T-helper 2 cell treated with Interferon-gamma antibody and Interleukin-4, amounts not matched to agents 5 μg/mL and 100 μg/mL, for 36 hours (primary cell): ENCODE data around the gene SPATA7.
"Not testable (repeated sequence)": the region's sequence is repeated elsewhere in the genome, so short reads cannot be mapped to it uniquely, and the experiment has no call there.

ENCODE experiments used
- DNase-seq: peaks from one replicate; pipeline ENCODE4 v3.0.0; 2021; ENCODE audit warnings: low spot score
- H3K27ac Mint-ChIP-seq: one replicate; pipeline ENCODE4 v1.8.0; 2021; ENCODE audit warnings: mild to moderate bottlenecking, mixed read lengths
- H3K27me3 Mint-ChIP-seq: one replicate; pipeline ENCODE4 v1.8.0; 2021; ENCODE audit warnings: low read depth, mixed read lengths
- H3K36me3 Mint-ChIP-seq: one replicate; pipeline ENCODE4 v1.8.0; 2021; ENCODE audit warnings: low read depth, mixed read lengths
- H3K4me1 Mint-ChIP-seq: one replicate; pipeline ENCODE4 v1.8.0; 2021; ENCODE audit warnings: low read depth, mixed read lengths
- H3K4me3 Mint-ChIP-seq: one replicate; pipeline ENCODE4 v1.8.0; 2022; ENCODE audit warnings: mild to moderate bottlenecking, moderate library complexity, mixed read lengths
- H3K9me3 Mint-ChIP-seq: one replicate; pipeline ENCODE4 v1.8.0; 2021; ENCODE audit warnings: mixed read lengths

Gene SPATA7

DNA sequence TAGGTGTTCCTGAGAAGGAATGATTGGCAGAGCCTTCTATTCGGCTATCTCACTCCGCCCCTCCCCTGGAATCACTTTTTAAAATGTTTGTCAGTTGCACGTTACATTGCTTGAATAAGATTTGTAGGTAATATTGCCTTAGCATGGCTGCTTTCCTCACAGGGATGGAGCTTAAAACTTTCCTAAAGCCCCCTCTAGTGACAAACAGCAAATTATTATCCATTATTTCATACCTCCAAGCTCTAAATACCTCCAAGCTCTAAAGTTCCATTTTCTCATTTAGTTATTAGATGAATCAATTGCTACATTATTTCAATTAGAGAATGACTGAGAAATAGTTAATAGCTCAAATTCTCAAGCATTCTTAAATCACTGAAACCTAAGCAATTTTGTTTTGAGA, 5.1 kb upstream of the SPATA7 start:
- Mint-ChIP-seq H3K27me3 (peaks cover 39% of the 10 kb centered on the region), H3K36me3 (no peaks in the 10 kb centered on the region), H3K9me3 (no peaks in the 10 kb centered on the region), H3K4me3 (no peak overlapping the region), H3K27ac (no peak overlapping the region), H3K4me1 (peaks cover 10% of the 10 kb centered on the region)
- DNase-seq: no peak

DNA sequence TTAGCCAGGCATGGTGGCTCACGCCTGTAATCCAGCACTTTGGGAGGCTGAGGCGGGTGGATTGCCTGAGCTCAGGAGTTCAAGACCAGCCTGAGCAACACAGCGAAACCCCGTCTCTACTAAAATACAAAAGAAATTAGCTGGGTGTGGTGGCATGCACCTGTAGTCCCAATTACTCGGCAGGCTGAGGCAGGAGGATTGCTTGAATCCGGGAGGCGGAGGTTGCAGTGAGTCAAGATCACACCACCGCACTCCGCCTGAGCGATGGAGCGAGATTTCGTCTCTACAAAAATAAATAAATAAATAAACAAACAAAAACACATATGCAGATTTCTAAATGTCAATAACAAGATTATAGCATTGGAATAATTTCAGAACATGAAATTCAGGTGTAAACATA, 3.8 kb upstream of the SPATA7 start:
- peaks cover 39% of the 10 kb centered on the region for H3K27me3 Mint-ChIP-seq
- H3K27ac Mint-ChIP-seq, H3K9me3 Mint-ChIP-seq, DNase-seq, H3K4me3 Mint-ChIP-seq, H3K36me3 Mint-ChIP-seq: not testable (repeated sequence)
- peaks cover 18% of the 10 kb centered on the region for H3K4me1 Mint-ChIP-seq

DNA sequence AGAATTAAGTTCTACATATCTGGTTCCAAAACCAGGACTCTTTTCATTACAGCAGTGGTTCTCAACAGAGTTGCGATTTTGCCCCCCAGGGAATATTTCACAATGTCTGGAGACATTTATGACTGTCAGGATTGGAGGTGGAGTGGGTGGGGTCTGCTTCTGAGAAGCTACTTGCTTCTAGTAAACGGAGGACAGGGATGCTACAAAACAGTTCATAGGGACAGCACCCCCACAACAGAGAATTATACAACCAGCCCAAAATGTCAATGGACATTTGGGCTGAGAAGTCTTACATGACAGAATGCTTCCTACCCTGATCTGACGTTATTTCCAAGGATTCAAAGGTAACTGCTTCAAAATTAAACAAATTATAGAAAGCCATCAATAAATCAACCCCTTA, 739 bp upstream of the SPATA7 start:
- no peaks in the 10 kb centered on the region for H3K36me3 Mint-ChIP-seq
- H3K9me3 Mint-ChIP-seq: no peaks in the 10 kb centered on the region
- H3K4me1 Mint-ChIP-seq: peaks cover 22% of the 10 kb centered on the region
- H3K4me3 Mint-ChIP-seq: peak overlapping the region; percentile 96
- peaks cover 29% of the 10 kb centered on the region for H3K27me3 Mint-ChIP-seq
- no peak for DNase-seq
- peak overlapping the region; percentile 85 for H3K27ac Mint-ChIP-seq

DNA sequence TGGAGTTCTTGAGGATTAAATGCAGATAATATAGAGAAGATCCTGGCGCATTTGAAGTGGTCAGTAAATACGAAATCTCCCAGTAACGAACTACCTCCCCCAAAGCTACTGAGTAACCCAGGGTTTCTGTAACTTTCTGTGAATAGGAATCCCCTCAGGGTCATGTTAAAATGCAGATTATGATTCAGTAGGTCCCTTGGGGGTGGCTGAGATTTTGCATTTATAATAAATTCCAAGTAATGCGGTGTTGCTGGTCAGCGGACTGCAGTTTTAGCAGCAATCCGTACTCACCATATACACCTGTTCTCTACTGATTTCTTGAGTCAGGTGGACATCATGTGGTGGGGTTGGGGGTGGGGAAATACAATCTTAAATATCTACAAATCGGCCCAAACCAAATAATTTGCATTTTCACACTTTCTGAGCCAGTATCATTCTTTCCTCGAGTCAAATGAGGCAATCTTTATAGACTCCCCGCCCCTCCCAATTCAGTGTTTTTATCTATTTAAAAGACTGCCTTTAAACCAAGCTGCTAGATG, 868 bp downstream of the SPATA7 start:
- Mint-ChIP-seq H3K4me1 (peaks cover 22% of the 10 kb centered on the region), H3K9me3 (no peaks in the 10 kb centered on the region), H3K36me3 (no peaks in the 10 kb centered on the region), H3K27me3 (peaks cover 29% of the 10 kb centered on the region), H3K4me3 (peak overlapping the region; percentile 96), H3K27ac (peak overlapping the region; percentile 45)
- DNase-seq: no peak

DNA sequence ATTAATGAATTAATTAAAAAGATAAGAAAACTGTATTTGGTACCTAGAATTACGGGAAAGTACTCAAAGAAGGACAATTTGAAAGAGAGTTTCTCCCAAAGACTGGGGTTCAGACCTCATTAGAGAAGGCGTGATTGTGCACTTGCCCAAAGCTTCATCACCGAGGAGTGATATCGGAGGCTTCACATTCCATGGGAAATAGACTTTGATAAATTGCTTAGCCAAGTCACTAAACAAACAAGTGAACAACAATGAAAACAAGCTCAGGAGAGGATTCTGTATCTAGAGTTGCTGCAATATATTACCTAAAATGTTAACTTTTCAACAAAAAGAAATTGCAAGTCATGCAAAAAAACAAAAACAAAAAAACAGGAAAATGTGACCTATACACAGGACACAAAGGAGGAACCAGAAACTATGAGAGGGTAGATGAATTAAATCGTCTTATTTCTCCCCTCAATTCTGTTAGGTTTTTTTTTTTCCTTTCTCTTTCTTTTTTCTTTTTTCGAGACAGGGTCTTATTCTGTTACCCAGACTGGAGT, 3.4 kb downstream of the SPATA7 start:
- Mint-ChIP-seq H3K4me1 (peaks cover 19% of the 10 kb centered on the region), H3K27me3 (peaks cover 14% of the 10 kb centered on the region), H3K36me3 (no peaks in the 10 kb centered on the region), H3K27ac (no peak overlapping the region), H3K4me3 (no peak overlapping the region), H3K9me3 (no peaks in the 10 kb centered on the region)
- DNase-seq: no peak

DNA sequence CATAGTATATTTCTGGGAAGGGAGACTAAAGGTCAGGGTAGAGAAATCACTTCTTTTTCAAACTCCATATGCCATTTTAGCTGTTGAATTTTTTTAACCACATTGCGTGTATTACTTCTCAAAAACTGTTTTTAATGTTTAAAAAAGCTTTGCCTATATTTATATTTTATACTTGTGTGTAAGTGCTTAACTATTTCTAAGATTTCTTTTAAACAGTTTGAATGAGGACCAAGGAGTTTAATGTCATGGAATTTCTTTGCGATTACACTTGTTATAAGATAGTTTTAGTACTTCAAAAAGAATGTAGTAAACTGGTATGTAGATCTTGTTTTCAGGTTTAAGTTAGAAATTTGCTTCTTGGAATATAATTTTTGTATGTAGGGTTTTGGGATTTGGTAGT, 7.2 kb downstream of the SPATA7 start:
- Mint-ChIP-seq H3K4me3 (no peak overlapping the region), H3K4me1 (no peaks in the 10 kb centered on the region), H3K36me3 (no peaks in the 10 kb centered on the region), H3K27me3 (no peaks in the 10 kb centered on the region), H3K27ac (no peak overlapping the region), H3K9me3 (no peaks in the 10 kb centered on the region)
- no peak for DNase-seq

- no peak for DNase-seq
- Mint-ChIP-seq H3K4me3 (no peak overlapping the region), H3K36me3 (peaks cover 1% of the 10 kb centered on the region), H3K27me3 (no peaks in the 10 kb centered on the region), H3K9me3 (peaks cover 25% of the 10 kb centered on the region), H3K27ac (no peak overlapping the region), H3K4me1 (no peaks in the 10 kb centered on the region)
Observed at GRCh38 chr14:88411039-88411438, 25.6 kb downstream of the SPATA7 start.

DNA sequence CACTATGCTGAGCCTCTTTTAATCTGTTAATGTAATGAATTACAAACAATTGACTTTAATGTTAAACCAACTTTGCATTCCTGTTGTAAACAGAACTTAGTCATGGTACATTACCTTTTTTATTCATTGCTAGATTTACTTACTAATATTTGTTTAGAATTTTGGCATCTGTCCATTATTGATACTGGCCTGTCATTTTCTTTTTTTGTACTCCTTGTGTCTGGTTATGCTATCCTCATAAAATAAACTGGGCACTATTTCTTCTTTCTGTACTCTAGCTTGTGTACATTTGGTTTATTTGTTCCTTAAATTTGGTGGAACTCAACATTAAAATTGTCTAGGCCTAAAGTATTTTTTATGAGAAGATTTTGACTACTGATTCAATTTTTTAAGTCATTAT, 32.1 kb downstream of the SPATA7 start:
- DNase-seq: no peak
- peaks cover 9% of the 10 kb centered on the region for H3K36me3 Mint-ChIP-seq
- H3K27ac Mint-ChIP-seq: no peak overlapping the region
- H3K4me1 Mint-ChIP-seq: no peaks in the 10 kb centered on the region
- H3K9me3 Mint-ChIP-seq: peaks cover 30% of the 10 kb centered on the region
- no peak overlapping the region for H3K4me3 Mint-ChIP-seq
- no peaks in the 10 kb centered on the region for H3K27me3 Mint-ChIP-seq

- Mint-ChIP-seq H3K36me3 (peaks cover 9% of the 10 kb centered on the region), H3K4me3 (no peak overlapping the region), H3K27ac (no peak overlapping the region), H3K27me3 (no peaks in the 10 kb centered on the region), H3K4me1 (no peaks in the 10 kb centered on the region), H3K9me3 (peaks cover 17% of the 10 kb centered on the region)
- no peak for DNase-seq
Observed at GRCh38 chr14:88420187-88420586, 34.7 kb downstream of the SPATA7 start.

DNA sequence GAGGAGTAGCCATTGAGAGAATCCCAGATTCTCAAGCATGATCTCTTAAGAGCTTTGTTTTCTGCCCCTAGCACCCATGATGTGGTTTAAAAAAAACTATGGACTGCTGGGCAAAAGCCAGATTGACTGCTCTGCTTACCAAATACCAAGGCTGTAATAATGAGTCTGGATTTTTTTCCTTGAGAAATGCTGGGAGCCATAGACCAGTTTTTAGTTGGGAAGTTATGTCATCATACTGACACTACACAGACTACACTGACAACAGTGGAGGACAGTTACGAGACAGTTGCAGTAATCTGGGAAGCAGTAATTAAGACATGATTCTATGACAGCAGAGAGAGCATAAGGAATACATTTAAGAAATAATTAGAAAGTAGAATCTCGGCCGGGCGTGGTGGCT, 35.8 kb downstream of the SPATA7 start:
- Mint-ChIP-seq H3K9me3 (peaks cover 9% of the 10 kb centered on the region), H3K27ac (no peak overlapping the region), H3K27me3 (no peaks in the 10 kb centered on the region), H3K4me1 (no peaks in the 10 kb centered on the region), H3K4me3 (no peak overlapping the region), H3K36me3 (peaks cover 7% of the 10 kb centered on the region)
- no peak for DNase-seq

GRCh38 chr14:88422047-88422446, 36.6 kb downstream of the SPATA7 start:
- Mint-ChIP-seq H3K4me3 (no peak overlapping the region), H3K27me3 (no peaks in the 10 kb centered on the region), H3K9me3 (peaks cover 9% of the 10 kb centered on the region), H3K36me3 (peaks cover 7% of the 10 kb centered on the region), H3K27ac (no peak overlapping the region), H3K4me1 (no peaks in the 10 kb centered on the region)
- no peak for DNase-seq

DNA sequence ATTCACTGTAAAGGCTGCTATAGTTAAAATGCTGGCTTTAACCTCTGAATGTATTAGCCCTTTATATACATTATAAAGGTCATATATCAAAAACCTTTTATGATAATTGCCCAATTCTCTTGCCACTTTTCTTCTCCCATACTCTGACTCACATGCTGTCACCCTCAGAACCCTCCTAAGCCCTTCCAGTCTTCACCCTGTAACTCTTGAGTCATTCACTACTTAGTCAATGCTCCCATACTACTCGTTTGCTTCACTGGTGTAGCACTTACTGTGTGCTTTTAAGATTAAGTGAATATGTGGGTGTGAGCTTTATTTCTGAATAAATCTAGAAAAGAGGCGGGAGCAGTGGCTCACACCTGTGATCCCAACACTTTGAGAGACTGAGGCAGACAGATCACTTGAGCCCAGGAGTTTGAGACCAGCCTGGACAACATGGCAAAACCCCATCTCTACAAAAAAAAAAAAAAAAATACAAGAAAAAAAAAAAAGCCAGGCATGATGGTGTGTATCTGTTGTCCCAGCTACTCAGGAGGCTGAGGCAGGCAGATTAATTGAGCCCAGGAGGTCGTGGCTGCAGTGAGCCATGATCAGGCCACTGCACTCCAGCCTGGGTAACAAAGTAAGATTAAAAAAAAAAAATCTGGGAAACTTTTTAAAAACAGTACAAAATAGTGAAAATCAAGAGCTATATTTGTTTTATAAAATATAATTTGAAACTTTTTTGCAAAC, 37.6 kb downstream of the SPATA7 start:
- H3K27me3 Mint-ChIP-seq: no peaks in the 10 kb centered on the region
- peaks cover 2% of the 10 kb centered on the region for H3K9me3 Mint-ChIP-seq
- H3K4me1 Mint-ChIP-seq: no peaks in the 10 kb centered on the region
- no peak overlapping the region for H3K4me3 Mint-ChIP-seq
- no peak overlapping the region for H3K27ac Mint-ChIP-seq
- no peak for DNase-seq
- H3K36me3 Mint-ChIP-seq: peaks cover under 1% of the 10 kb centered on the region

GRCh38 chr14:88424573-88424972, 39.1 kb downstream of the SPATA7 start:
- no peaks in the 10 kb centered on the region for H3K36me3 Mint-ChIP-seq
- DNase-seq: no peak
- no peak overlapping the region for H3K4me3 Mint-ChIP-seq
- H3K27ac Mint-ChIP-seq: no peak overlapping the region
- H3K4me1 Mint-ChIP-seq: no peaks in the 10 kb centered on the region
- H3K27me3 Mint-ChIP-seq: no peaks in the 10 kb centered on the region
- H3K9me3 Mint-ChIP-seq: no peaks in the 10 kb centered on the region

DNA sequence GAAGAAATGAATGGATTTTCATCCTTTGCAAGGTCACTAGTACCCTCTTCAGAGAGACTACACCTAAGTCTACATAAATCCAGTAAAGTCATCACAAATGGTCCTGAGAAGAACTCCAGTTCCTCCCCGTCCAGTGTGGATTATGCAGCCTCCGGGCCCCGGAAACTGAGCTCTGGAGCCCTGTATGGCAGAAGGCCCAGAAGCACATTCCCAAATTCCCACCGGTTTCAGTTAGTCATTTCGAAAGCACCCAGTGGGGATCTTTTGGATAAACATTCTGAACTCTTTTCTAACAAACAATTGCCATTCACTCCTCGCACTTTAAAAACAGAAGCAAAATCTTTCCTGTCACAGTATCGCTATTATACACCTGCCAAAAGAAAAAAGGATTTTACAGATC, 40.8 kb downstream of the SPATA7 start:
- Mint-ChIP-seq H3K4me1 (no peaks in the 10 kb centered on the region), H3K4me3 (no peak overlapping the region), H3K36me3 (no peaks in the 10 kb centered on the region), H3K9me3 (no peaks in the 10 kb centered on the region), H3K27ac (no peak overlapping the region), H3K27me3 (no peaks in the 10 kb centered on the region)
- no peak for DNase-seq

DNA sequence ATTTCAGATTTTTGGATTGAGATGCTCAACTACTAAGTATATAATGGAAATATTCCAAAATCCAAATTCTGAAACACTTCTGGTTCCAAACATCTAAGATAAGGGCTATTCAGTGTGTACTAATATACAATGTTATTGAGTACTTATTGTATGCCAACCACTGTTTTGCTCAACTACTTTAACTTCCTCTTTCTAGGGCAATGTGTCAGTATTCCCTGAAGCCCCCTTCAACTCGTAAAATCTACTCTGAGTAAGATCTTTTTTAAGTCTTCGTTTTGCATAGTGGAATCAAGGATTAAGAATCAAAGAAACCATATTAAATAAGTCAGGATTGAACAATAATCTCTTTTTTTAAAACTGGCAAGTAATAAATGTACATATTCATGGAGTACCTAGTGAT, 45.5 kb downstream of the SPATA7 start:
- Mint-ChIP-seq H3K4me3 (no peak overlapping the region), H3K4me1 (no peaks in the 10 kb centered on the region), H3K36me3 (no peaks in the 10 kb centered on the region), H3K27me3 (no peaks in the 10 kb centered on the region), H3K9me3 (no peaks in the 10 kb centered on the region), H3K27ac (no peak overlapping the region)
- DNase-seq: no peak
